NT2/D1 (cell line): ENCODE results near the gene STRIP2.

ENCODE experiments used
- DNase-seq: peaks from one replicate; pipeline ENCODE4 v3.0.0-alpha.2; 2011; ENCODE audit warnings: low read depth, low spot score
- H3K27me3 ChIP-seq: 2 replicates; pipeline ENCODE4 v1.6.0; 2011; ENCODE audit warnings: mild to moderate bottlenecking; ENCODE audit not compliant: insufficient read length, insufficient read depth
- H3K36me3 ChIP-seq: 2 replicates; pipeline ENCODE4 v1.6.1; 2011; ENCODE audit warnings: mild to moderate bottlenecking, low read length, mixed read lengths; ENCODE audit not compliant: insufficient read depth, insufficient read length
- H3K4me1 ChIP-seq: 2 replicates; pipeline ENCODE4 v1.5.1; 2011; ENCODE audit not compliant: insufficient read depth, insufficient read length
- H3K4me3 ChIP-seq: 2 replicates; pipeline ENCODE4 v1.5.1; 2011; ENCODE audit warnings: low read depth; ENCODE audit not compliant: insufficient read length
- H3K9ac ChIP-seq: 2 replicates; pipeline ENCODE4 v1.6.0; 2011; ENCODE audit warnings: low read depth; ENCODE audit not compliant: insufficient read length
- H3K9me3 ChIP-seq: 2 replicates; pipeline ENCODE4 v1.5.1; 2011; ENCODE audit warnings: mild to moderate bottlenecking, low read length; ENCODE audit not compliant: insufficient read depth
- SUZ12 ChIP-seq: IDR thresholded peaks from 2 replicates; pipeline ENCODE4 v1.6.1; 2011; ENCODE audit not compliant: insufficient read length, insufficient read depth; ENCODE audit errors: extremely low read depth
- YY1 ChIP-seq: IDR thresholded peaks from 2 replicates; pipeline ENCODE4 v1.6.1; 2011; ENCODE audit not compliant: insufficient read length, insufficient read depth
- ZNF274 ChIP-seq: IDR thresholded peaks from 2 replicates; pipeline ENCODE4 v1.6.1; 2011; ENCODE audit warnings: mild to moderate bottlenecking, low read depth, low read length

Gene STRIP2, protein sequence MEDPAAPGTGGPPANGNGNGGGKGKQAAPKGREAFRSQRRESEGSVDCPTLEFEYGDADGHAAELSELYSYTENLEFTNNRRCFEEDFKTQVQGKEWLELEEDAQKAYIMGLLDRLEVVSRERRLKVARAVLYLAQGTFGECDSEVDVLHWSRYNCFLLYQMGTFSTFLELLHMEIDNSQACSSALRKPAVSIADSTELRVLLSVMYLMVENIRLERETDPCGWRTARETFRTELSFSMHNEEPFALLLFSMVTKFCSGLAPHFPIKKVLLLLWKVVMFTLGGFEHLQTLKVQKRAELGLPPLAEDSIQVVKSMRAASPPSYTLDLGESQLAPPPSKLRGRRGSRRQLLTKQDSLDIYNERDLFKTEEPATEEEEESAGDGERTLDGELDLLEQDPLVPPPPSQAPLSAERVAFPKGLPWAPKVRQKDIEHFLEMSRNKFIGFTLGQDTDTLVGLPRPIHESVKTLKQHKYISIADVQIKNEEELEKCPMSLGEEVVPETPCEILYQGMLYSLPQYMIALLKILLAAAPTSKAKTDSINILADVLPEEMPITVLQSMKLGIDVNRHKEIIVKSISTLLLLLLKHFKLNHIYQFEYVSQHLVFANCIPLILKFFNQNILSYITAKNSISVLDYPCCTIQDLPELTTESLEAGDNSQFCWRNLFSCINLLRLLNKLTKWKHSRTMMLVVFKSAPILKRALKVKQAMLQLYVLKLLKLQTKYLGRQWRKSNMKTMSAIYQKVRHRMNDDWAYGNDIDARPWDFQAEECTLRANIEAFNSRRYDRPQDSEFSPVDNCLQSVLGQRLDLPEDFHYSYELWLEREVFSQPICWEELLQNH

DNA sequence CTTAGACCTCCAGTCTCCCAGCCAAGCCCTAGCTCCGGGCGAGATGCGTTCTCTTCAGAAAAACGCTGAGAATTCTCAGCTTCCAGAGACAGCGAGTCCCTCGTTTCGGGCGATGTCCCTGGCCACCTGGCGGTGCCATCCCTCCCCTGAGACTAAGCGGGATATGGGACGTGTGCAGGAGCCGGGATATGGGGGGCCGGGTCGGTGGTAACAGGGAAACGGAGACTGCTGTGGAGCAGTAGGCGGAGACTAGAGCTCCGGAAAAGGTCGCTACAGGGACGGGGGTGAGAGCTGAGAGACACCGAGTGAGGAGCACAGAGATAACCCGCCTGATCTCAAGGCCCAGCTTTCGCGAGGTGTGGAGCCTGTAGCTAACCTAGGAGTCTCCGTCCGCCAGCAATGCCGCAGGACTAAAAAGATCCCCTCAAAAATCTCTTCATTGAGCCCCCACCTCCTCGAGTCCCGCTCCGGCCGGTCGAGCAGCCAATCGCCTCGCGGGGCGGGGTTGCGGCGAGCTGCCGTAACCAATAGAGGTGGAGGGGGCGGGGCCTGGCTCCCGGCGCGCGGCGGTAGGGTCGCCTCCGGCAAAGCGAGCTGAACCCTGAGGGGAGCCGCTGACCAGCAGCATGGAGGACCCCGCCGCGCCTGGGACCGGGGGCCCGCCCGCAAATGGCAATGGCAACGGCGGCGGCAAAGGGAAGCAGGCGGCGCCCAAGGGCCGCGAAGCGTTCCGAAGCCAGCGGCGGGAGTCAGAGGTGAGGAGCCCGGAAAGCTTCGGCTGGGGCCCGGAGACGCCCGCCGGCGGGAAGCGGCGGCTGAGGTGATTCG, at the start of gene STRIP2:
Gene STRIP2, plus strand, starts transcription at position 586 of the 828 bp plus-strand sequence. Its CDS starts 41 bp downstream, at position 627.
- Histone ChIP-seq H3K36me3 (peaks cover 9% of the 10 kb centered on the region), H3K9me3 (no peaks in the 10 kb centered on the region), H3K4me3 (peak within 1 kb of the TSS; percentile 66), H3K9ac (peak within 1 kb of the TSS; percentile 78), H3K4me1 (no peaks in the 10 kb centered on the region), H3K27me3 (peaks cover 29% of the 10 kb centered on the region)
- TF ChIP-seq YY1 (no peak), SUZ12 (no peak), ZNF274 (no peak)
- peak; percentile 88 for DNase-seq

DNA sequence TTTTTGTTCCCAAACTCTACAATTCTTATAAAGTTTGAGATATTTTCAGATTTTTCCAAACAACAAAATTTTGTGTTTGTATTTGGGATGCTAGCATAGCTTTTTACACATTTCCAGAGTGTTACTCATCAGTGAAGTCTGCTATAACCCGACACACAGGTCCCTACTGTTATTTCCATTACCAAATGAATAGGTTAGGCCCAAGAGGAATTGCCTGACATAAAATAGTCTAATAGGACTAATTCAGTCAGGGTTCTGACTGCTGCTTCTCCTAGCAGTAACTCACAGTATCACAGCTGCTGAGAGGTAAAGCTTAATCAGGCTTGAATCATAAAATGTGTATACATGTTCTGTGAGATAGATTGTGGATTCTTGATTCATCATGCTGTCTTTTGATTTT, 49.1 kb upstream of the STRIP2 start:
- H3K9me3 ChIP-seq, result no peaks in the 10 kb centered on the region
- TF ChIP-seq SUZ12 (no peak), ZNF274 (no peak), YY1 (no peak)
- no peak for DNase-seq
- no peaks in the 10 kb centered on the region for H3K36me3 ChIP-seq
- no peak overlapping the region for H3K4me3 ChIP-seq
- no peaks in the 10 kb centered on the region for H3K4me1 ChIP-seq
- H3K9ac ChIP-seq, result no peak overlapping the region
- H3K27me3 ChIP-seq, result no peaks in the 10 kb centered on the region

- TF ChIP-seq YY1, result no peak
- TF ChIP-seq ZNF274, result no peak
- no peak for TF ChIP-seq SUZ12
Observed at GRCh38 chr7:129385598-129385997, 48.6 kb upstream of the STRIP2 start.

DNA sequence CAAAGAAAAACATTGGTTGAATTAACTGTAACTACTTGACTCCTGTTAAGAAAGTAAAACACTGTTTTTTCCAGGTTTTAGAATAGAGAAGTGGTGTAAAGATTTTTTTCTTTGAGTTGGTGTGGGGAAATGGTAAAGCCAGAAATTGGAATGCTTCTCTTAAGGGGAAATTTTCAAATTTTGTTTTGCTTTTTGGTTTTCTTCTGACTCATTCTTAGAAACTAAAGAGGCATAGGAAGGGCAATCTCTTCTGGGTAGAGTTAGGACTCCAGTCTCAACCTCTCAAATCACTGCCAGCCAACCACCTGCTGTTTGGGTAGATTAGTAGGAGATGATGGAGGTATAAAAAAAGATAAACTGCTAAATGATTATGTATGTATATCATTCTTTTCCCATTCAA, 47.7 kb upstream of the STRIP2 start:
- TF ChIP-seq ZNF274, result no peak
- no peak for TF ChIP-seq YY1
- TF ChIP-seq SUZ12, result no peak
- H3K4me3 ChIP-seq, result no peak overlapping the region
- H3K27me3 ChIP-seq, result no peaks in the 10 kb centered on the region
- H3K36me3 ChIP-seq, result no peaks in the 10 kb centered on the region
- no peaks in the 10 kb centered on the region for H3K9me3 ChIP-seq
- DNase-seq, result no peak
- no peak overlapping the region for H3K9ac ChIP-seq
- H3K4me1 ChIP-seq, result no peaks in the 10 kb centered on the region

More at GRCh38 chr7:129385598-129385997, 48.6 kb upstream of the STRIP2 start:
- Histone ChIP-seq H3K4me3 (no peak overlapping the region), H3K27me3 (no peaks in the 10 kb centered on the region), H3K4me1 (no peaks in the 10 kb centered on the region), H3K9me3 (no peaks in the 10 kb centered on the region), H3K9ac (no peak overlapping the region), H3K36me3 (no peaks in the 10 kb centered on the region)
- DNase-seq, result no peak

DNA sequence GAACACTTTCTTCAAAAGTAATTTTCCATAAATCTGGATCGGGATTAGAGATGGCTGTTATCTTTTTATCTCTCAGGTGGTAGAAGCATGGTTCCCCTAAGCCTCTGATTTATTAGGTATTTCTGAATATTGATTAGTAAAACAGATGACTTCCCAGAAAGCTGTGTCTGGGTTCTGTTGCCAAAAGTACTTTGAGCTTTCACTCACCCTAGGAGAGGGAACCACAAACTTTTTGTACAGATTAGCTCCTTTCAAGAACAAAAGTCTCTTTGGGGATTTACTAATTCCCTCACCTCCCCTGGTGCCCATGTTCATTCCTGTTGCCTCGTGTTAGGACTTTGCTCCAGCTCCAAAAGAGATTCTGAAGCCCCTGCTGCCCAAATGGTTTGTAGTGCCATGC, 46.7 kb upstream of the STRIP2 start:
- Histone ChIP-seq H3K4me1 (no peaks in the 10 kb centered on the region), H3K9ac (no peak overlapping the region), H3K4me3 (no peak overlapping the region), H3K9me3 (no peaks in the 10 kb centered on the region), H3K36me3 (no peaks in the 10 kb centered on the region), H3K27me3 (no peaks in the 10 kb centered on the region)
- DNase-seq, result no peak
- no peak for TF ChIP-seq YY1
- TF ChIP-seq SUZ12, result no peak
- TF ChIP-seq ZNF274, result no peak

DNA sequence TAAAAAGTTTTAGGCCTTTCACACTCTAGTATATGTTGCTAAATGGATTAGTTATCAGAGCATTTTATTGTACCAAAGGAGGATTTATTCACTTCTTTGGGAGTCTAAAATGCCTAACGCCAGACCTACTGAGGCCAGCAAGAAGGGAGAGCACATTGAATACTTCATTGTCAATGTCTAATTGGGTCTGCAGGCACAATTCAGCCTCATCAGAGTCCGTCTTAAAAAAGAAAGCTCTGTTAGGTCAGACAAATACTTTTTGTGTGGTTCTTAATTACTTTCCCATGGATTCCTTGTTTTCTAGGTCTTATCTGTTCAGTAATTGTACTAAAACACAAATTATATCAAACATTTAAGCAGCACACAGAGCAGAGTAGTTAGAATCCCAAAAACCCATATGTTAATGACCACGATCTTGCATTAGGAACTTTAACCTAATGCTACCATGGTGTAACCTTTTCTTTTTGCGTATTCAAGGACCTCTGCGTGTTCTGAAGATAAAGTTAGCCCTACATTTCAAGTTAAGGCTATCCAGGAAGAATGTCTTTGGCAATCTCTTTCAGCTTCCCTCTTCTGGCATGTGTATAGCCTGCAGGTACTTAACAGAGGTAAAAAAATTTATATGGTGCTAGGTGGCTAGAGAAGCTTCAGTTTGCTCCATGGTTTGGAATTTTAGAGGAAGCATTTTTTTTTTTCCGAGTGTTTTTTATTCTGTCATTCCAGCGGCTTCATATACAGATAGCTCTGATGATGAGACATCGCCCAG, 45.7 kb upstream of the STRIP2 start:
- Histone ChIP-seq H3K9ac (no peak overlapping the region), H3K4me1 (no peaks in the 10 kb centered on the region), H3K27me3 (no peaks in the 10 kb centered on the region), H3K36me3 (no peaks in the 10 kb centered on the region), H3K4me3 (no peak overlapping the region), H3K9me3 (no peaks in the 10 kb centered on the region)
- no peak for DNase-seq
- TF ChIP-seq ZNF274 (no peak), YY1 (no peak), SUZ12 (no peak)
